ENCODE measurements around the gene PKD1.

Gene PKD1

DNA sequence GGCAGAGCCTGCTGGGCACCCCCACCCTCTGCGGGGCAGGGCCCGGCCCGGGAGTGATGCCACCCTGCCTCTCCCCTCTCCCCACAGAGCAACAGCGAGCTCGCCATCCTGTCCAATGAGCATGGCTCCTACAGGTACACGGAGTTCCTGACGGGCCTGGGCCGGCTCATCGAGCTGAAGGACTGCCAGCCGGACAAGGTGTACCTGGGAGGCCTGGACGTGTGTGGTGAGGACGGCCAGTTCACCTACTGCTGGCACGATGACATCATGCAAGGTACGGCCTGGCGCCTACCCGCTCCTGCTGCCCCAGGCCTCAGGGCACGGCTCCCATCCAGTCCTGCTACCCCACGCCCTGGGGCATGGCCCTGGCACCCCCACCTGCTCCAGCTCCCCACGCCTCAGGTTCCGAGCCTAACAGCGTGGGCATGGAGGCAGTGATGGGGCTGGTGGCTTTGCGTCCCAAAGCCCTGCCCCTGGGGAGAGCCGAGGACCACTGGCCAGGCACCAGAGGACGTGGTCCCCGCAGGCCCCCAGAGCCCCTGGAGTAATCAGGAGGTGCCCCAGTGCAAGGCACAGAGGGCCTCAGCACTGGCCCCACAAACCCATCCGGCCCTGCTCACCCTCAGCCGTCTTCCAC lies 49.5 kb downstream of the PKD1 start:
- no peak for DNase-seq

DNA sequence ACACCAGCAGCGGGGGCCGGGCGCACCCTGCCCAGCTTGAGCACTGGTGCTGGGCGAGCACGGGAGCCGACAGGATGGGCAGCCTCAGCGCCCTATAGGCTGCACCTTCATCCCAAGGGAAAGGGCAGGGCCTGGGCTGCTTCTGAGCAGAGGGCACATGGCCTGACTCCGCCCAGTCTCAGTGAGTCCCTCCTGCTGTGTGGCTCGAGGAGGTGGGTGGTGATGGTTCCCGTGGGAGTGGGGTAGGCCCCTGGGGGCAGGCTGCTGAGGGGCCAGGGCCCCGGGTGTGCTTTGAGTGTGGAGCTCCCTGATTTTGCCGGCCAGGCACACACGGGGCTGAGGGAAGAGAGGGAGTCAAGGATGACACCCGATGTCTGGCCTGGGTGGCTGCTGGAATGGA lies 50.0 kb downstream of the PKD1 start:
- DNase-seq = no peak

DNA sequence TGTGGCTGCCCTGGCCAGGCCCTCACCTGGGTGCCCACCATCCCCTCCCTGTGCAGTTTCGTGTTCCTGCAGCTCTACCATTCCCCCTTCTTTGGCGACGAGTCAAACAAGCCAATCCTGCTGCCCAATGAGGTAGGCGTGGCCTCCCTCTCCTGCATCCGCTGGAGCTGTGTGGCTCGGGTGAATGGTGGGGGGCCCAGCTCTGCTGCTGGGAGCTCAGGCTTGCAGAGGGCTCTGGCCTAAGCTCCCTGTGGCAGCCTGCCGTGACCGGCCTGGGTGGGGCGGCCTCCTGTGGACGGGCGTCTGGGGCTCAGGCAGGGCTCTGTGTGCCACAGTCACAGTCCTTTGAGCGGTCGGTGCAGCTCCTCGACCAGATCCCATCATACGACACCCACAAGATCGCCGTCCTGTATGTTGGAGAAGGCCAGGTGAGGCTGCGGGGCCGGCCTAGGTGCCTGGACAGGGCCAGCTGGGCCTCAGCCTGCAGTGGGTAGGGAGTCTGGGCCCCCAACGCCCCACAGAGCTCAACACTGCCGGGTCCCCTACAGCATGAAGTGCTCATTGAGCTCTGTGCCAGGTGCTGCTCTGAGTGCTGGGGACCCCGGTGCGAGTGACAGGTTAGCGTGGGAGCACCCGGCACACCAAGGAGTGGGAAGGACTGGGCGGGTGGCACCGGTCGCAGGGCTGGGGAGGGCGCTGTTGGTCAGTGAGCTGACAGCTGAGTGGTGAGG lies 50.6 kb downstream of the PKD1 start:
- no peak for DNase-seq

DNA sequence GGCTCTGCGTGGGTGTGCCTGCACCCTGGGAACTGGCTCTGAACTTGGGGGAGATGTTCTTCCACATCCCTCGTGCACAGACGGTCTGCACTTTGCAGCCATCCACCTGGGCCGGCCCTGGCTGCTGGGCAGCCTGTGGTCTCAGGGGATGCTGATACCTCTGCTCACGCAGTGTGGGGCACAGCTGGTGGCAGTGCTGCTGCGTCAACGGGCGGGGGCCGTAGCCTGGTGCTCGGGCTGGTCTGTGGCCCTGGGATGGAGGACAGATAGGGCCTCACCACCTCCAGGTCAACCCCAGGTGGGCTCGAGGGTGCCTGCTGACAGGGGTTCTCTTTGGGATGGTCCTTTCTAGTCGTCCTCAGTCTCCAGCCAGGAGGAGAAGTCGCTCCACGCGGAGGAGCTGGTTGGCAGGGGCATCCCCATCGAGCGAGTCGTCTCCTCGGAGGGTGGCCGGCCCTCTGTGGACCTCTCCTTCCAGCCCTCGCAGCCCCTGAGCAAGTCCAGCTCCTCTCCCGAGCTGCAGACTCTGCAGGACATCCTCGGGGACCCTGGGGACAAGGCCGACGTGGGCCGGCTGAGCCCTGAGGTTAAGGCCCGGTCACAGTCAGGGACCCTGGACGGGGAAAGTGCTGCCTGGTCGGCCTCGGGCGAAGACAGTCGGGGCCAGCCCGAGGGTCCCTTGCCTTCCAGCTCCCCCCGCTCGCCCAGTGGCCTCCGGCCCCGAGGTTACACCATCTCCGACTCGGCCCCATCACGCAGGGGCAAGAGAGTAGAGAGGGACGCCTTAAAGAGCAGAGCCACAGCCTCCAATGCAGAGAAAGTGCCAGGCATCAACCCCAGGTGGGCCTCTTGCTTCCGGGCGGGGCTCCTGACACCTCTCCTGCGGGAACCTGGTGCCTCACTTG lies 51.6 kb downstream of the PKD1 start:
- no peak for DNase-seq

DNA sequence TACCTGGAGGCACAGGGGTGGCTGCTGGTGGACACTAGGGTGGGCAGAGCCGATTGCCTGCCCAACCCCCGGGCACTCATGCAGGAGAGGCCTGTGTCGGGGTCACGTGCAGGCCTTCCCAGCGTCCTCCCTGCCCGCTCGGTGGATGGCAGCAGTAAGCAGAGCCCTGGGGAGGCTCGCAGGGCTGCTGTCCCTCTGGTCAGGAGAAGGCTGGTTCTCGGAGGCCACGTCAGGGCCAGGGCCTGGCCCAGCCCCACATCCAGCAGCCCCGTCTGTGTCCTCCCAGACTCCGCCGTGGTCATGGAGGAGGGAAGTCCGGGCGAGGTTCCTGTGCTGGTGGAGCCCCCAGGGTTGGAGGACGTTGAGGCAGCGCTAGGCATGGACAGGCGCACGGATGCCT lies 52.3 kb downstream of the PKD1 start:
- DNase-seq = no peak

DNA sequence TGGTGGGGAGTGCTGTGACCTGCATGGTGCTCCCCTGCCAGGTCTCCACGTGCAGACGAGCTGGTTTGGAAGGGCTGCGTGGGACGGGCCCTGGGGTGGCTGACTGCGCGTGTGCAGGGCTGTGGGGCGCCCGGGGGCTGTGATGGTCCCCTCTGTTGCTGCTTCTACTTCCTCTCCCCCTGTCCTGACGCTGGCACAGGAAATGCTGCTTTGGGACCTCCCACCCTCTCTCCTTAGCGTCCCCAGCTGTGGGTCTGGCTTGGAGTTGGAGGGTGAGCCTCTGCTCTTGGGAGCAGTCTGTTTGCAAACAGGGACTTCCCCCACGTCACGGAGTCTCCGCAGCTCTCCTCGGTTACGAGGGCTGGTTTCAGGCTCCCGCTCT lies 52.7 kb downstream of the PKD1 start:
- no peak for DNase-seq

DNA sequence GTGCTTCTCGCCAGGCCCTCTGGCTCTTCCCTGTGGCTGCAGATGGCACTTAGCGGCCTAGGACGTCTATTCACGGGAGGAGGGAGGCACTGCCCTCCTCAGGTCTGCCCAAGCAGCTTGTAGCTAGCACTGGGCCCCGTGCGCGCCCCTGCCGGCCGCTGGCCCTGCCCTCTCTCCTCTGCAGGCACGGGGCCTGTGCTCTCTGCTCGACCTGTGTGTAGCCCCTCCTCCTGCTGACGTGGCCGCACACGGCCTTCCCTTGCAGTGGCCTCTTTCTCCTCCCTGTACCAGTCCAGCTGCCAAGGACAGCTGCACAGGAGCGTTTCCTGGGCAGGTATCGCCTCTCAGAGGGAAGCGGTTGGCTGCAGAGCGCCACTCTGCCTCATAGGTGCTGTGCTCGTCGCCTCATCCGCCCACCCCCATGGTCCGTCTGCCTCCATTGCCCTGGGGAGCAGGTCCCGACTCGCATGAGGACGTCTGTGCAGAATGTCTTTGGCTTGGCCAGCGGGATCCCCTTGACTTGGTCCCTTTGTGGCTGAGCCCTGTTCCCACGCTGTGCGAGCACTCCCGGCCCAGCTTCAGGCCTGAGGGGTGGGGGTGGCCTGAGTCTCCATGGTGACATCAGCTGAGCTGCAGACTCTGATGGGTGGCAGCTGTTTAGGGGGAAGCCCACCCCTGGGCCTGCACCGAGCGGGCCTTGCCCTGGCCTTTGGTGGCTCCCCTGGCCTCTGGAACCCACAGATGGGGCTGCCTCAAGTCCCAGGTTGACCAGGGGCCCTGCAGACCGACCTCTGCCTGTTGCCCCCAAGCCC lies 53.3 kb downstream of the PKD1 start:
- no peak for DNase-seq

DNA sequence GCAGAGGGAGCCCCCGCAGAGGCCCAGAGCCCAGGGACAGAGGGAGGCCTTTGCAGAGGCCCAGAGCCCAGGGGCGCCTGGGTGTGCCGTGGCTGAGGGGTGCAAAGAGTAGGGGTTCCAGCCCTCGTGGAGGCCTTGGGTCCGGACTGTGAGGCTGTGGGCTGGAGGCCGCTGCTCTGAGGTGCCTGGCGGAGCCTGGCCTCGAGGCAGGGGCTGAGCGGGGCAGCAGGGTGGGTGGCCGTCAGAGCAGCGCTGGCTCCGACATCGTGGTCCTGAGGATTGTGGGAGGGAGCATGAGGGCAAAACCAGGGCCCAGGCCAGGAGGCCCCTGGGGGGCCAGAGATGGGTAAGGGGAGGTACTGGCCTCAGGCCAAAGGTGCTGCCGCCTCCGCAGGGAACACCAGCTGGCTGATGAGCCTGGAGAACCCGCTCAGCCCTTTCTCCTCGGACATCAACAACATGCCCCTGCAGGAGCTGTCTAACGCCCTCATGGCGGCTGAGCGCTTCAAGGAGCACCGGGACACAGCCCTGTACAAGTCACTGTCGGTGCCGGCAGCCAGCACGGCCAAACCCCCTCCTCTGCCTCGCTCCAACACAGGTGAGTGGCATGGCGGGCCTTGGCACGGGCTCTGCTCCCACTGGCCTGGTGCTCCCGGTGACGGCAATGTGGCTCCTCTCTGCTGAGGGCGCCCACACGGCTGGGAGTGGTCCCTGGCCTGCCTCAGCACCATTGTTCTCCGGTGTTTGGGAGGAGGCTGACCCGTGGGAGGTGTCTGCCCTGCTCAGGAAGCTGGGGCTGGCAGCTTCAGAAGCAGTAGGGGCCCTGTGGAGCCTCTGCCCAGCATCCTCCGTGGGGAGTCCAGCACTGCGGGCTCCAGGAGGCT lies 54.3 kb downstream of the PKD1 start:
- DNase-seq = no peak

DNA sequence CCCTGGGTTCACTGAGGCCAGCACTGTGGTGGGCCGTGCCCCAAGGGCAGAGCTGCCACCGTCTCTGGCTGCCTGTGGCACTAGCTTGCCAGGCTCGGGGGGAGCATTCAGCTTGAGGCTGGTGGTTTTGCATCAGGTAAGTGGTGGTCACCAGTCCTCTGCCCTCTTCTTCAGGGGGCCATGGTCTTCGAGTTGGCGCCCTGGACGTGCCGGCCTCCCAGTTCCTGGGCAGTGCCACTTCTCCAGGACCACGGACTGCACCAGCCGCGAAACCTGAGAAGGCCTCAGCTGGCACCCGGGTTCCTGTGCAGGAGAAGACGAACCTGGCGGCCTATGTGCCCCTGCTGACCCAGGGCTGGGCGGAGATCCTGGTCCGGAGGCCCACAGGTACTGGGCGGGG lies 55.7 kb downstream of the PKD1 start:
- DNase-seq = no peak

DNA sequence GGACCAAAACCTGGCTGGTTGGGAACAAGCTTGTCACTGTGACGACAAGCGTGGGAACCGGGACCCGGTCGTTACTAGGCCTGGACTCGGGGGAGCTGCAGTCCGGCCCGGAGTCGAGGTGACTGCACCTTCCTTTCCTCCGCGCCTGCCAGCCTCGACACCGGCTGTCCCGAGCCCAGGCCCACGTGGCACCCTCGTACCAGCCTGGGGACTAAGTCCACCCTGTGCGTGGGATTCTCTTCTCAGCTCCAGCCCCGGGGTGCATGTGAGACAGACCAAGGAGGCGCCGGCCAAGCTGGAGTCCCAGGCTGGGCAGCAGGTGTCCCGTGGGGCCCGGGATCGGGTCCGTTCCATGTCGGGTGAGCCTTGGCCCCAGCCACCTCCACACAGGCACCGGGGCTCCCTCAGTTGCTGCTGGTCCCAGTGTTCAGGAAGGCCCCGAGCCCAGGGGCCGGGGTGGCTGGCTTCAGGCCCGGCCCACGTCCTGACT lies 56.3 kb downstream of the PKD1 start:
- DNase-seq = no peak

DNA sequence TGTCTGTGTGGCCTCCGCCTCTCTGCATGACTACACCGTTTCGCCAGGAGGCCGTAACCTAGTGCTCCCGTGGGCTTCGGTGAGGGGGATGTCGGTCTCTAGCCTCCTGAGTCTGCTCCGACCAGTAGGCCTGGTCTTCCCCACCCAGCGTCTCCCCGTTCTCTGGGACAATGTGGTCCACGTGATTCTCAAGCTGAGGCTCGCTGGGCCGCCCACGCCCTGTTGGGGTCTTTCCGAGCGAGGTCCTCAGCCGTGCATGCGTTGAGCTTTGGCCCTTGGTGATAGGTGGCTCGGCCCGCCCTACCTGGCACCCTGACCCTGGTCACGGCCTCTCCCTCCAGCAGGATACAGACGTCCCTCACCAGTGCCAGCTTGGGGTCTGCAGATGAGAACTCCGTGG lies 57.0 kb downstream of the PKD1 start:
- no peak for DNase-seq

DNA sequence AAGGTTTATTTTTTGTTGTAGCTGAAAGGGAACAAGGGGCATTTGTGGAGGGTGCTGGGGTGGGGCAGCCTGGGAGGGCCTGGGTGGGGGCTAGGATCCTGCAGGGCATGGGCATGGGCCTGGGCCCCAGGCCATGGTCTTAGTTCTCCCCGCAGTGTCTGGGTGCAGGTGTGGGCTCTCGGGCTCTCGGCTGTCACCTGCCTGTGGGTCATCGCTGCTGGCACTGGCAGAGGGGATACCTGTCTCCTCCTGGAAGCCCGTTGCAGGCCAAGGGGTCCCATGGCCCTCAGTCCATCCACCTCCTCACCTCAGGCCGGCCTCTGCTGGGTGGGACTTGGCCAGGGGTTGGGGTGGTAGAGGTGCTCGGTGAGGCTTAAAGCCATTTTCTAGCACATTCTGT lies 57.6 kb downstream of the PKD1 start:
- DNase-seq = no peak

DNA sequence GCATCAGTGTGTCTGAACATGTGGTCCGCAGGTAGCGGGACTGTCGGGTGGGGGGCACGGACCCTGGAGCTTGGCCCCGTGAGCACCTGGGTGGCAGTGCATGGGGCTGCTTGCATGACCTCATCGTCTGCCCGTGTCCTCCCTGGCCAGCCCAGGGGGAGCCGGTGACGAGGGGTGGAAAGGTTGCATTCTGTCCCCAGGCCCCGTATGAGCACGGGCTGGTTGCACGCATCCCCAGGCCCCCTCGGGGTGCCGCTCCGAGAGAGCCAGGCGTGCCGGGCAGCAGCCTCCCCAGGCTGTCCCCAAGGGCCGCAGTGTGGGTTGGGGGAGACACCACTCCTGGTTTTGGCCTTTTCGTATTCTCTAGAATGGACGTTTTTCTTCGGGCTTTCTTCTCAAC lies 58.0 kb downstream of the PKD1 start:
- DNase-seq = no peak

DNA sequence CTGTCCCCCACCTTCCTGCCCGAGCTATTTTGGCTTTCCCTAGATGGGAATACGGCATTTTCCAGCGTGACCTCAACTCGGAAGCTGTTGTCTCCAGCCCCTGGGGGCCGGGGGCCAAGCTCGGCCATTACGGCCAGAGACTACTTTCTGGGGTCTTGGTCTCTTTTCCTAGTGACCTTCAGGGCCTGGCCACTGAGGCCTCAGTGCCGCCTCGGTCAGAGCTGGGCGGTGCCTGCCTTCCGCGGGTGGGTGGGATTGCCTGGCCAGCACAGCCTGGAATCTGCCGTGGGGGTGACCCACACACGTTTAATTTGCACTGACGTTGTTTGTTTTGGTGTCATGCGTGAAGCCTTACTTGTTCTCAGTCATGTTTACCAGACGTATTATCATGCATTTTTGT lies 58.7 kb downstream of the PKD1 start:
- no peak for DNase-seq

DNA sequence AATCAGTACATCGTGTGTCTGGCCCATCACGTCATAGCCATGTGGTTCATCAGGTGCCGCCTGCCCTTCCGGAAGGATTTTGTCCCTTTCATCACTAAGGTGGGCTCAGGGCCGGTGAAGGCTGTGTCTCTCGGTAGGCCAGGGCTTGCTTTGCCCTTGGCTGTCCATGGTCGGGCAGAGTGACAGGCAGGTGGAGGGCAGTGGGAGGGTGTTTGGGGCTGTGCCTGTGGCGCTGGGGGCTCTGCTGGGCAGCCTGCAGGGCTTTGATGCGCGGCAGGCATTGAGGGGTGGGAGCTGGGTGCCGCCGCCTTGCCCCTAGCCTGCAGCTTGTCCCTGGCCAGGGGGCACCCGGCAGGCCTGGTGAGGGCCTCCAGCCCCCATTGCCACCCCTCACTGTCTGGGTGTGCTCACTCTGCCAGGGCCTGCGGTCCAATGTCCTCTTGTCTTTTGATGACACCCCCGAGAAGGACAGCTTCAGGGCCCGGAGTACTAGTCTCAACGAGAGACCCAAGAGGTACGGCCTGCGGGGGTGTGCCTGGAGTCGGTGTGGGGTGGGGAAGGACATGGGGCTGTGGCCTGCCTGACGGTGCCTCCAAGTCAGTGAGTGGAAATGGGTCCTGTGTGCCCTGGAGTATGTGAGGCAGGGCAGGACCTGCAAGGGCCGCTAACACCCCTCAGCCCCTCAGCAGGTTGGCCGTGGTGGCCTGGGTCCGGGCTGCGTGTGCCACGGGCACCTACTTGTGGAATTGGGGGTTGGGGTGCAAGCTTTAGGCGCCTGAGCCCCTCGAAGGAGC lies 59.4 kb downstream of the PKD1 start:
- no peak for DNase-seq

DNA sequence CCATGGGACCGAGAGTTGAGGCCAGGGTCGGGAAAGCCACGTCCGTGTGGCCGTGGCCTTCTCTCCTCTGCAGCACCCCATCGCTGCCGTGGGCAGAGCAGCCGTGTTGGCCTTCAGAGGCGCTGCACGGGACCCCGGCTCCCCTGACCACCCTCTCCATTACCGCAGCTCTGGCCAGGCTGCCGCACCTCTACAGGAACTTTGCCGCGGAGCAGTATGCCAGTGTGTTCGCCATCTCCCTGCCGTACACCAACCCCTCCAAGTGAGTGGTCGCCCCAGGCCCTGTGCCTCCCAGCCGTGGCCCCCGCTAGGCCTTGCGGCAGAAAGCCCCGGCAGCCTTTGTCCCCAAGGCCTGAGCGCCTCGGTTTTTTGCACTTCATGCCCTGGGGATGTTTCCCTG lies 60.1 kb downstream of the PKD1 start:
- no peak for DNase-seq

DNA sequence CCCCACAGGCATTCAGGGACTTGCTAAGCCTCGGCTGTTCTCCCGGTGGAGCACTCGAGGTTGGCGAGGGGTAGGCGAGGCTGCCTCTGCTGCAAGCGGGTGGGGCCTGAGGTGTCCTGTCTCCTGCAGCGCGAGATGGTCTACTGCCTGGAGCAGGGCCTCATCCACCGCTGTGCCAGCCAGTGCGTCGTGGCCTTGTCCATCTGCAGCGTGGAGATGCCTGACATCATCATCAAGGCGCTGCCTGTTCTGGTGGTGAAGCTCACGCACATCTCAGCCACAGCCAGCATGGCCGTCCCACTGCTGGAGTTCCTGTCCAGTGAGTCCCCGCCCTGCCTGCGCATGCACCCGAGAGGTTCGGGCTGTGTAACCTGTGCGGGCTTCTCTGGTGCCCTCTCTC lies 61.6 kb downstream of the PKD1 start:
- no peak for DNase-seq

DNA sequence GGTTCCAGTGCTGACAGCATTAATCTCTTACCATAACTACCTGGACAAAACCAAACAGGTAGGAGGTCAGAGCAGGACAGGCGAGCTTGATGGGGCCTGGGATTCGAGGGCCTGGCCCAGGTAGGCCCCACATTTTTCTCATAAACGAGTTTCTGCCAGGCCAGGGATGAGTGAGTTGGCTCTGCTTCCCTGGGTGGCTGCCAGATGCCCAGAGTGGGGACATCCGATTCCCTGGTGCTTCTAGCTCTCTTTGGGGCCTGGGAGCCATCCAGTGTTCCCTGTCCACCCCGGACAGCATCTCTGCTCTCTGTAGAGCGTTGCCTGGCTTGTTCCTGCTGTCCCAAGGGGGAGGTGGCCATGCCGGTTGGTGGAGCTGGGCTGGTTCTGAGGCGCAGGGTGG lies 62.8 kb downstream of the PKD1 start:
- no peak for DNase-seq

DNA sequence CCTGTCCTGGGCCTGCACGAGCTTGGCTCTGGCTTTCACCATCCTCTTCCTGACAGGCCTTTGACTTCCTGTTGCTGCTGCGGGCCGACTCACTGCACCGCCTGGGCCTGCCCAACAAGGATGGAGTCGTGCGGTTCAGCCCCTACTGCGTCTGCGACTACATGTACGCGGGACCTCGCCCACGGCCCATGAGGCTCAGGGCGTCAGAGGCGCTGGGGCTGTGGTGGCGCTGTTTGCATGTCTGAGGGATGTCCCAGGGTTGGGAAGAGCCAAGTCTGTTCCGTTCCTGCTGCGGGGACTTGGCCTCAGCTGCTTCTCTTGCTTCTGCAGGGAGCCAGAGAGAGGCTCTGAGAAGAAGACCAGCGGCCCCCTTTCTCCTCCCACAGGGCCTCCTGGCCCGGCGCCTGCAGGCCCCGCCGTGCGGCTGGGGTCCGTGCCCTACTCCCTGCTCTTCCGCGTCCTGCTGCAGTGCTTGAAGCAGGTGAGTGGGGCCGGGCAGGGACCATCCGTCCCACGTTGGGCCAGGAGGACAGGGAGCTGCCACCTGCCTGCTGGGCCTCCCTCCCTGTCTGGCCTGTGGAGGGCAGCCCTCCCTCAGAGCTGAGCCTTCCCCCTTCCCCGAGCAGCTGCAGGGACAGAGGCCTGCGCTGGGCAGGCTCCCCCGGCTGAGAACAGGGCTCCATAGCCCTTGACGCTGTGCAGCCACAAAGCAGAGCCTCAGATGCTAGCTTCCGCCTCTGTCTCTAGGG lies 64.1 kb downstream of the PKD1 start:
- DNase-seq = no peak

Data from cortex of kidney (tissue), 1 donor.